DOHH2 (cell line): Measurements from ENCODE around the gene NLE1.

Source experiments
- H3F3A ChIP-seq: fragments of 200-600 bp; sonication (generic), shearing (Covaris generic); 2 replicates; pipeline ENCODE4 v1.6.0; 2016; ENCODE audit warnings: antibody characterized with exemption, mild to moderate bottlenecking; ENCODE audit not compliant: control insufficient read depth, insufficient read depth
- H3K27ac ChIP-seq: fragments of 200-600 bp; sonication (generic); 2 replicates; pipeline ENCODE4 v1.5.1; 2014; ENCODE audit warnings: low read depth, mild to moderate bottlenecking, low read length, moderate library complexity
- H3K27me3 ChIP-seq: fragments of 200-600 bp; sonication (generic); 2 replicates; pipeline ENCODE4 v1.6.1; 2014; ENCODE audit warnings: mild to moderate bottlenecking, low read length, mixed read lengths; ENCODE audit not compliant: control insufficient read depth
- H3K36me3 ChIP-seq: fragments of 200-600 bp; sonication (generic); 2 replicates; pipeline ENCODE4 v1.6.1; 2014; ENCODE audit warnings: mild to moderate bottlenecking, low read length, moderate library complexity, mixed read lengths; ENCODE audit not compliant: control insufficient read depth
- H3K4me1 ChIP-seq: fragments of 200-600 bp; sonication (generic); 2 replicates; pipeline ENCODE4 v1.6.1; 2014; ENCODE audit warnings: mild to moderate bottlenecking, low read length, mixed read lengths; ENCODE audit not compliant: control insufficient read depth
- H3K4me2 ChIP-seq: fragments of 200-600 bp; sonication (generic); 2 replicates; pipeline ENCODE4 v1.6.0; 2014; ENCODE audit warnings: mild to moderate bottlenecking, low read length, moderate library complexity
- H3K4me3 ChIP-seq: fragments of 200-600 bp; sonication (generic); 2 replicates; pipeline ENCODE4 v1.5.1; 2014; ENCODE audit warnings: mild to moderate bottlenecking, low read length, mixed read lengths
- H3K79me2 ChIP-seq: fragments of 200-600 bp; sonication (generic); 2 replicates; pipeline ENCODE4 v1.6.1; 2014; ENCODE audit warnings: mild to moderate bottlenecking, low read length, mixed read lengths; ENCODE audit not compliant: control insufficient read depth
- H3K9me2 ChIP-seq: fragments of 200-600 bp; sonication (generic); replicated peaks from 2 replicates; pipeline ENCODE4 v1.6.1; 2014; ENCODE audit warnings: mild to moderate bottlenecking, low read length, mixed read lengths; ENCODE audit not compliant: control insufficient read depth
- H3K9me3 ChIP-seq: fragments of 200-600 bp; sonication (generic); 2 replicates; pipeline ENCODE4 v1.6.1; 2014; ENCODE audit warnings: antibody characterized with exemption, low read length, mixed read lengths; ENCODE audit not compliant: control insufficient read depth, insufficient read depth
- H4K20me1 ChIP-seq: fragments of 200-600 bp; sonication (generic); 2 replicates; pipeline ENCODE4 v1.6.0; 2014; ENCODE audit warnings: low read depth, mild to moderate bottlenecking, antibody characterized with exemption, low read length, moderate library complexity; ENCODE audit not compliant: control insufficient read depth, insufficient read depth
- EZH2phosphoT487 ChIP-seq: fragments of 200-600 bp; sonication (generic); IDR thresholded peaks from 2 replicates; pipeline ENCODE4 v1.6.1; 2017; ENCODE audit warnings: borderline replicate concordance, mild to moderate bottlenecking, antibody characterized with exemption, low read length, moderate library complexity, mixed read lengths
- TF ChIP-seq, protein P1 (sequence below): fragments of 200-600 bp; sonication (generic); IDR thresholded peaks from one replicate; pipeline ENCODE4 v1.5.1; 2014; ENCODE audit warnings: antibody characterized with exemption, mild to moderate bottlenecking, low read depth, low read length; ENCODE audit not compliant: poor library complexity, severe bottlenecking

The NLE1 gene

DNA sequence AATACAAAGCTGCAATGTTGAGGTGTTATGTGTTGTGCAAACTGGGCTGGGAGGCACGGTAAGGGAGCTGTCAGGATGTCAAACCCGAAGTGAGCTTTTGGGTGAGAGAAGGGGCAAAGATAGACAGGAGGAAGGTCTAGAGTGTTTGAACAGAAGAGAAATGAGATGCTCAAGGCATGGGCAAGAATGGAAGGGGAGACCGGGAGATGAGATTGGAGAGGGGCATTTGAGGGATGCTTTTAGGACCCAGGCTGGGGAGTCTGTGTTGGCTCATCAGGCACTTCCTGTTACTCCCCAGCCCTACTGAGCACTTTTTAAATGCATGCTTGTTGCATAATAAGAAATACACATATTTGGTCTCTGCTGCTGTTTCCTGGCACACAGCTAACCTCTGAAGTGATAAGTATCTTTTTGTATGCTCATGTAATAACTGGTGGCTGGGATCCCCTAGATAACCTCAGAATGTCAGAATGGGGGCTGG lies 19.2 kb upstream of the NLE1 start:
- Histone ChIP-seq H3K27me3 (peaks cover 33% of the 10 kb centered on the region), H3K27ac (no peak overlapping the region), H3K4me1 (no peaks in the 10 kb centered on the region), H3F3A (no peaks in the 10 kb centered on the region), H3K4me3 (no peak overlapping the region), H3K9me2 (no peaks in the 10 kb centered on the region), H3K4me2 (no peak overlapping the region), H3K79me2 (no peaks in the 10 kb centered on the region), H3K36me3 (no peaks in the 10 kb centered on the region), H4K20me1 (no peaks in the 10 kb centered on the region), H3K9me3 (no peaks in the 10 kb centered on the region)
- TF ChIP-seq EZH2phosphoT487: no peak
- TF ChIP-seq, protein P1, sequence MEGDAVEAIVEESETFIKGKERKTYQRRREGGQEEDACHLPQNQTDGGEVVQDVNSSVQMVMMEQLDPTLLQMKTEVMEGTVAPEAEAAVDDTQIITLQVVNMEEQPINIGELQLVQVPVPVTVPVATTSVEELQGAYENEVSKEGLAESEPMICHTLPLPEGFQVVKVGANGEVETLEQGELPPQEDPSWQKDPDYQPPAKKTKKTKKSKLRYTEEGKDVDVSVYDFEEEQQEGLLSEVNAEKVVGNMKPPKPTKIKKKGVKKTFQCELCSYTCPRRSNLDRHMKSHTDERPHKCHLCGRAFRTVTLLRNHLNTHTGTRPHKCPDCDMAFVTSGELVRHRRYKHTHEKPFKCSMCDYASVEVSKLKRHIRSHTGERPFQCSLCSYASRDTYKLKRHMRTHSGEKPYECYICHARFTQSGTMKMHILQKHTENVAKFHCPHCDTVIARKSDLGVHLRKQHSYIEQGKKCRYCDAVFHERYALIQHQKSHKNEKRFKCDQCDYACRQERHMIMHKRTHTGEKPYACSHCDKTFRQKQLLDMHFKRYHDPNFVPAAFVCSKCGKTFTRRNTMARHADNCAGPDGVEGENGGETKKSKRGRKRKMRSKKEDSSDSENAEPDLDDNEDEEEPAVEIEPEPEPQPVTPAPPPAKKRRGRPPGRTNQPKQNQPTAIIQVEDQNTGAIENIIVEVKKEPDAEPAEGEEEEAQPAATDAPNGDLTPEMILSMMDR: no peak

DNA sequence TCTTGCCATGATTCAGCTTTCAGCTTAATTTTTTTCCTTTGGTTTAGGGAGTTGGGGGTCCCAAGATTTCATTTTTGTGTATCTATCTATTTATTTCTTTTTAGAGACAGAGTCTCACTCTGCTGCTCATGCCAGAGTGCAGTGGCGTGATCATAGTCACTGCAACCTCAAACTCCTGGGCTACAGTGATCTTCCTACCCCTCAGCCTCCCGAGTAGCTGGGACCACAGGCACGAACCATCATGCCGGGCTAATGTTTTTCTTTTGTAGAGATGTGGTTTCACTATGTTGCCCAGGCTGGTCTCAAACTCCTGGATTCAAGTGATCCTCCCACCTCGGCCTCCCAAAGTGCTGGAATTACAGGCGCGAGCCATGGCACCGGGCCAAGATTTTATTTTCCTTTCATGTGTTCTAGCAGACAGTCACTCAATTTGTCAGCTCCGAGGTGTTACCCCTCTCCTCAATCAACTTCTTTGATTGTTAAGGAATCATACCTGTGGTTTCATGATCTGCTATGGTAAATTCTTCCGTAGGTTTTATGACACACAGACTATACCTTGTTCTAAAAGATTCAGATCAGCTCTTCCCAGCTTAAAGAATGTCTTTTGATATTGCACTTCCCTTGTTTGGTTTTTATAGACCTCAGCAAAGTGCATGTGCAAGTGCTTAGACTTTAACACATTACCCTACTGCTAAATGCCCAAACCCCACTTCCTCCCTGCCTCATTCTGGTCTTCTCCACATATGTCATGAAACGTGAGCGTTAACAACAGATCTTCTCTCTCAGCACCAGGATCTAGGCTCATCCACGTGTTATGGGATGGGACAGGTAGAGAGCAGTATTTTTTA lies 18.5 kb upstream of the NLE1 start:
- no peaks in the 10 kb centered on the region for H3F3A ChIP-seq
- TF ChIP-seq, protein P1: no peak
- no peak for TF ChIP-seq EZH2phosphoT487
- no peaks in the 10 kb centered on the region for H3K36me3 ChIP-seq
- no peaks in the 10 kb centered on the region for H4K20me1 ChIP-seq
- H3K9me2 ChIP-seq: no peaks in the 10 kb centered on the region
- H3K4me2 ChIP-seq: no peak overlapping the region
- H3K9me3 ChIP-seq: no peaks in the 10 kb centered on the region
- H3K27ac ChIP-seq: no peak overlapping the region
- peaks cover 33% of the 10 kb centered on the region for H3K27me3 ChIP-seq
- no peaks in the 10 kb centered on the region for H3K79me2 ChIP-seq
- H3K4me3 ChIP-seq: no peak overlapping the region
- H3K4me1 ChIP-seq: no peaks in the 10 kb centered on the region

DNA sequence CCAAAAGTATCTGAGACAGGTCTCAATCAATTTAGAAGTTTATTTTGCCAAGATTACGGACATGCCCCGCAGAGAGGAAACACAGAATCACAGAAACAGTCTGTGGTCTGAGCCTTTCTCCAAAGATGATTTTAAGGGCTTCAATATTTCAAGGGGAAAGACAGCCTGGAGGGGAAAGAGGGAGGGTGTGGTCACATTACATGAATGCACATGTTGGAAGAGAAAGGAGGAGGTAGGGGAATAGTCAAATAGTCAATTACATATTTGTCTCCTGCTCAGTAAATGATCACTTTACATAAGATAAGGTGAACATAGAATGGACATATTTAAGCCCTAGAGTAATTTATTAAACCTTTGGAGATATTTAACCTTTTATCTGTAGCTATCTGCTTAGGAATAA lies 17.8 kb upstream of the NLE1 start:
- Histone ChIP-seq H4K20me1 (no peaks in the 10 kb centered on the region), H3K36me3 (no peaks in the 10 kb centered on the region), H3F3A (no peaks in the 10 kb centered on the region), H3K9me3 (no peaks in the 10 kb centered on the region), H3K4me3 (no peak overlapping the region), H3K4me2 (no peak overlapping the region), H3K4me1 (no peaks in the 10 kb centered on the region), H3K79me2 (no peaks in the 10 kb centered on the region), H3K9me2 (no peaks in the 10 kb centered on the region), H3K27me3 (peaks cover 33% of the 10 kb centered on the region), H3K27ac (no peak overlapping the region)
- TF ChIP-seq EZH2phosphoT487: no peak
- TF ChIP-seq, protein P1: no peak
